Stomach smooth muscle (tissue), 2 donors: Measurements from ENCODE around the gene BLM.

Experiments
- H3K27ac ChIP-seq: one replicate; pipeline ENCODE4 v1.7.0; 2013; ENCODE audit warnings: mild to moderate bottlenecking, low read length, inconsistent platforms
- H3K27me3 ChIP-seq, 2 donors: one replicate each; pipeline ENCODE4 v1.7.0; 2013; ENCODE audit warnings: low read length in 2 of 2; ENCODE audit not compliant: insufficient read depth in 2 of 2, control insufficient read depth in 1 of 2
- H3K36me3 ChIP-seq, 2 donors: one replicate each; pipeline ENCODE4 v1.7.0; 2013; ENCODE audit warnings: low read length in 2 of 2; ENCODE audit not compliant: control insufficient read depth in 2 of 2, insufficient read depth in 2 of 2
- H3K4me1 ChIP-seq: one replicate; pipeline ENCODE4 v1.7.0; 2013; ENCODE audit warnings: low read length; ENCODE audit not compliant: control insufficient read depth, insufficient read depth
- H3K4me3 ChIP-seq, 2 donors: one replicate each; pipeline ENCODE4 v1.7.0; 2013; ENCODE audit warnings: low read length in 2 of 2
- H3K9ac ChIP-seq, 2 donors: one replicate each; pipeline ENCODE4 v1.7.0; 2013; ENCODE audit warnings: low read length in 2 of 2, mild to moderate bottlenecking in 1 of 2
- H3K9me3 ChIP-seq, 2 donors: one replicate each; pipeline ENCODE4 v1.7.0; 2013; ENCODE audit warnings: low read length in 2 of 2; ENCODE audit not compliant: control insufficient read depth in 2 of 2
- donor health status: healthy.
- donor health status: Pancreatic carcinoma.

The BLM gene

GRCh38 chr15:90863987-90864386, 146.8 kb downstream of the BLM start:
- Histone ChIP-seq H3K27me3 (peaks cover 0 to 2% of the 10 kb centered on the region in 2 donors), H3K9ac (no peak overlapping the region), H3K36me3 (no peaks in the 10 kb centered on the region), H3K4me3 (no peak overlapping the region), H3K9me3 (no peaks in the 10 kb centered on the region), H3K4me1 (peaks cover 2% of the 10 kb centered on the region), H3K27ac (no peak overlapping the region)

GRCh38 chr15:90864507-90864906, 147.4 kb downstream of the BLM start:
- no peak overlapping the region for H3K9ac ChIP-seq
- no peaks in the 10 kb centered on the region for H3K9me3 ChIP-seq
- no peaks in the 10 kb centered on the region for H3K36me3 ChIP-seq
- H3K4me3 ChIP-seq: no peak overlapping the region
- H3K27me3 ChIP-seq: peaks cover 0 to 2% of the 10 kb centered on the region in 2 donors
- peaks cover 7% of the 10 kb centered on the region for H3K4me1 ChIP-seq
- no peak overlapping the region for H3K27ac ChIP-seq

GRCh38 chr15:90865702-90866101, 148.6 kb downstream of the BLM start:
- H3K9me3 ChIP-seq: no peaks in the 10 kb centered on the region
- H3K27me3 ChIP-seq: peaks cover 0 to 2% of the 10 kb centered on the region in 2 donors
- H3K4me1 ChIP-seq: peaks cover 15% of the 10 kb centered on the region
- H3K9ac ChIP-seq: no peak overlapping the region
- H3K4me3 ChIP-seq: no peak overlapping the region
- no peaks in the 10 kb centered on the region for H3K36me3 ChIP-seq
- no peak overlapping the region for H3K27ac ChIP-seq
